NCI-H748 (cell line): ENCODE measurements around the gene CAP1.
"Not testable (repeated sequence)": the region's sequence is repeated elsewhere in the genome, so short reads cannot be mapped to it uniquely, and the experiment has no call there.

ENCODE experiments used
- DNase-seq: peaks from one replicate; lab custom pipeline; 2025; ENCODE audit not compliant: unreplicated experiment; lab: John Stamatoyannopoulos, UW

CAP1 gene, protein sequence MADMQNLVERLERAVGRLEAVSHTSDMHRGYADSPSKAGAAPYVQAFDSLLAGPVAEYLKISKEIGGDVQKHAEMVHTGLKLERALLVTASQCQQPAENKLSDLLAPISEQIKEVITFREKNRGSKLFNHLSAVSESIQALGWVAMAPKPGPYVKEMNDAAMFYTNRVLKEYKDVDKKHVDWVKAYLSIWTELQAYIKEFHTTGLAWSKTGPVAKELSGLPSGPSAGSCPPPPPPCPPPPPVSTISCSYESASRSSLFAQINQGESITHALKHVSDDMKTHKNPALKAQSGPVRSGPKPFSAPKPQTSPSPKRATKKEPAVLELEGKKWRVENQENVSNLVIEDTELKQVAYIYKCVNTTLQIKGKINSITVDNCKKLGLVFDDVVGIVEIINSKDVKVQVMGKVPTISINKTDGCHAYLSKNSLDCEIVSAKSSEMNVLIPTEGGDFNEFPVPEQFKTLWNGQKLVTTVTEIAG

DNA sequence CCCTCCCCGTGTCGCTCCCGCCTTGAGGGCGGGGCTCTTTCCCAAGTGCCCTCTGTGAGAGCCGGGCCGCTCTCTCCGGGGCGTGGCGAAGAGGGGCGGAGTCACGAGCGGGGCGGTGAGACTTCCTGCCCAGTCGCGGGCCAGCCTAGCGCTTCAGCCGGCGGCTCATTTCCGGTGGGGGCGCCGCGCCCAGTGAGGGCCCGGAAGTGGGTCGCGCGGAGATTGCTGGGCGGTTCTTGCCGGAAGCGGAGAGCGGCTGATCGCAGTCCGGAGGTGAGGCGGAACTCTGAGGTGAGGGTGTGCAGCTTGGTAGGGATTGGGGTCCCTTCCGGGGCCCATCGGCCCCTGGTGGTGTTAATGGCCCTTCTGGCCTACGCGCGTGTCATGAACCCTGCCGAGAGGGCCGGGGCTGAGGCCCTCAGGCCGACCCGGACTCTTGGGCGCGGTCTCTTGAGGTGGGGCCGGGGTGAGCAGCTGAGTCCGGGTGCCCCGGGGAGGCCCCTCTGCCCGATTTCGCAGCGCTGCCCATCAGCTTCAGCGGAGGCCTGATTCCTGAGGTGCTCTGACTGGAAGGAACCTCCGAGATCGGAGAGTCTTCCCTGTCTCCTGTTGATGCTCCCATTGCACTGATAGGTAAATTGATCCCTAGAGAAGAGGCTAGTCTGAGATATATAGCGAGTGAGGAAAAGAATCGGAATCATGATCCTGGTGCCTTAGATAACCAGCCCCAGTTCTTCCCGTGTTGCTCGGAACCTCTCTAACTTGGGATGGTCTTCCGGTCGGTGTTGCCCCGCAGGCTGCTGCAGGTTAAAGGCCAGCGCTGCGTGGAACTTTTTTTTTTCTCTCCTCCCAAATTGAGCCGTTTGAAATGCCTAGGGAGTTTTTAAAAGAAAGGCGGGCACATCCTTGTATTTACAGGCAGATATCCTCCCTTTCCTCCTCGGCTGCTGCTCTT lies at the start of gene CAP1:
TSS of gene CAP1 (plus strand) at position 219 of the 955 bp plus-strand sequence. CDS start 18,618 bp downstream, outside the sequence.
- peak; percentile 100 for DNase-seq

DNA sequence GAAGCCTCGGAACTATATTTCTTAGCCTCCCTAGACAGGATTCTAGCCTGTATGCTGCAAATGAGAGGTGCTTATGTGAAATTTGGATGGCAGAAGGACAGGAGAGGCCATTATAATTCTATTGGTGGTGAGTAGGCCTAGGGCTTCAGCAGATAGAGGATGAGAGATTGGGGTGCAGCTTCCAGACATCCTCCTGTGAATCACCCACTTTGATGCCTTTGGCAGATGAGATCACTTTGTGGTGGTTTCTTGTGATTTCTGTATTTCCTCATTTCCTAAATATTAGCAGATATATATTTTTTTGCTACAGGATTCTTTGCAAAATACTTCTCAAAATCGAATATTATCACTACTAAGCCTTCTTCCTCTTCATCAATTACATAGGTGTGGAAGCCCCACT lies 48.3 kb upstream of the CAP1 start:
- DNase-seq: no peak

DNA sequence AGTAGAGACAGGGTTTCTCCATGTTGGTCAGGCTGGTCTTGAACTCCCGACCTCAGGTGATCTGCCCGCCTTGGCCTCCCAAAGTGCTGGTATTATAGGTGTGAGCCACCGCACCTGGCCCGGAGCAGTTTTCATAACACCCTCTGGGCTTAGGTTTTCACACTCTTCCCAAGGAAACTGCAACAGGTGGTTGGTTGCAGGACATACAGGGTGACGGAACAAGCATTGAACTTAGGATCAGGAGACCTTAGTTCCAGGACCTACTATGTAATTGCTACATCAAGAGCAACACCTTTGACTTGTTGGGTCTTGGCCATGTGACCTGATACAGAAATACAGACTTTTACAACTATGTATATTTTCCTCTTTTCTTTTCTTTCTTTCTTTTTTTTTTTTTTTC lies 47.6 kb upstream of the CAP1 start:
- DNase-seq: no peak

- no peak for DNase-seq
Measured at GRCh38 chr1:39995973-39996393, 44.5 kb upstream of the CAP1 start.

GRCh38 chr1:39996396-39997004 lies 44.0 kb upstream of the CAP1 start:
- no peak for DNase-seq

DNA sequence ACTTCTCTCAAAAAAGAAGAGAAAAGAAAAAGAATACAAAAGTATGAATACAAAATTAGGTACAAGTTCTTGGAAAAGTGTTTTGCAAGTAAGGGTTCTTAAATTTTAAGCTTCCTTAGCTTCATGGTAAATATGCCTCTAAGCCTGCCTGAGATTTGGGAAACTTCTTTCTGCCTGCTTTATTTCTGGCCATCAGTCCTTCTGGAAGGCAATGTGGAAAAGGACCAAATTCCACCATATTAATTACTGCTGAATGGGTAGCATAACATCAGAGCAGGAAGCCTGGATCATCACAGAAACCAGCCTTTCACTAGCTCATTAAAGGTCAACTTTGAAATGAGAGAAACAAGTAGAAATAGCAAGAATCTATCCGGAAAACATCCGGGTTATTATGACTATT lies 39.1 kb upstream of the CAP1 start:
- DNase-seq: no peak

DNA sequence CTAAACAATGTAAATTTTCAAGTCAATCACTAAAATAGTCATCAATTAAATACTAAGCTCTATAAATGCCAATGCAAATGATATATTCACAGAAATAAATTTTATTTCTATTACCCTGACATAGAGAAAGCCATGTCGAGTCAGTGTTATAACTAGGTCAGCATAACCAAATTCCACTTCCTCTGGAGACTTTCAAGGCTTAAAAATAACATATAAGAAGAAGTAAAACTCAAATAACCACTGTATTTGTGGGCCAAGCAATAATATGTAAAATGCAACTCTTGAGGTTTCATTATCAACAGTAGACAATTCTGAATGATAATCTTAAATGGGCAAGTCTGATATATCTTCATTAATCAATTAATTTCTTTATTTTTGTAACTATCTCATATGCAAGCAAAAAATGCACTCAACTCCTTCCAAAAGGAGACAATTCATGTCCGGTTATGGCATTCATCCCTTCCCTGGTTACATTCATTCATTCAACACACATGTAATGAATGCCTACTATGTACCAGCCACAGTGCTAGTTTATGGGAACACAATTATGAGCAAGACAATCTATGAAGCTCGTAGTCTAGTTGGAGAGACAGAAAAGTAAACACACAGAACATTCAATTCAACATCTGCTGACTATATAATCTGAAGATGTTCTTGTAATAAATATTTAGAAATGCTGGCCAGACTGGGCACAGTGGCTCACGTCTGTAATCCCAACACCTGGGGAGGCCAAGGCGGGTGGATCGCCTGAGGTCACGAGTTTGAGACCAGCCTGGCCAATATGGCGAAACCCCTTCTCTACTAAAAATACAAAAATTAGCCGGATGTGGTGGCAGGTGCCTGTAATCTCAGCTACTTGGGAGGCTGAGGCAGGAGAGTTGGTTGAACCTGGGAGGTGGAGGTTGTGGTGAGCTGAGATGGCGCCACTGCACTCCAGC lies 37.1 kb upstream of the CAP1 start:
- no peak for DNase-seq

DNA sequence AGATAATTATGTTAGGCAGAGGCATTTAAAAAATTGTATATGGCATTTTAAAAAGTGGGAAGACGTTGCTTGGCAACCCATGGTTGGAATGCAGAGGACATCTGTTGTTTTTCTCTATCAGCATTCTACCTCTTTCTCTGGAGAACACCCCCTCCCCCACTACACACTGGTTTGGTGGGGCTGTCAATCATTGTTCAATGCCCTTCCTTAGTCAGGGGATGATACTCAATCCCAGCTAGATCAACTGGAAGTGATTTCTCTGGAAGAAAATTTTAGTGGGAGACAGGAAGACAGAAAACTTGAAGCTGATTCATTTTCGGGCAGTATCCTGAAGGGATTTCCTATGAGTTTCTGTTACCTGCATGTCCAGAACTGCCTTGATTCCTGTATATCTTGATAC lies 35.7 kb upstream of the CAP1 start:
- peak; percentile 85 for DNase-seq

DNA sequence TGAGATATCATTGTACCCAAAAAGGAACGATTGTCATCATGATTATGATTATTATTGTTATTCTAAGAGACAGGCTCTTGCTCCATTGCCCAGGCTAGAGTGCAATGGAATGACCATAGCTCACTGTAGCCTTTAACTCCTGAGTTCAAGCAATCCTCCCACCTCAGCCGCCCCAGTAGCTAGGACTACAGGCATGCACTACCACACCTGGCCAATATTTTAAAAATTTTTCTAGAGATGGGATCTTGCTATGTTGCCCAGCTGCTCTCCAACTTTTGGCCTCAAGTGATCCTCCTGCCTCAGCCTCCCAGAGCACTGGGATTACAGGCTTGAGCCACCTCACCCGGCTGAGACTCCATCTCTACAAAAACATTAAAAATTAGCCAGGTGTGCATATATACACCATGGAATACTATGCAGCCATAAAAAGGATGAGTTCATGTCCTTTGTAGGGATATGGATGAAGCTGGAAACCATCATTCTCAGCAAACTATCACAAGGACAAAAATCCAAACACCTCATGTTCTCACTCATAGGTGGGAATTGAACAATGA lies 33.0 kb upstream of the CAP1 start:
- not testable (repeated sequence) for DNase-seq

GRCh38 chr1:40011198-40011597 lies 29.3 kb upstream of the CAP1 start:
- DNase-seq: no peak

DNA sequence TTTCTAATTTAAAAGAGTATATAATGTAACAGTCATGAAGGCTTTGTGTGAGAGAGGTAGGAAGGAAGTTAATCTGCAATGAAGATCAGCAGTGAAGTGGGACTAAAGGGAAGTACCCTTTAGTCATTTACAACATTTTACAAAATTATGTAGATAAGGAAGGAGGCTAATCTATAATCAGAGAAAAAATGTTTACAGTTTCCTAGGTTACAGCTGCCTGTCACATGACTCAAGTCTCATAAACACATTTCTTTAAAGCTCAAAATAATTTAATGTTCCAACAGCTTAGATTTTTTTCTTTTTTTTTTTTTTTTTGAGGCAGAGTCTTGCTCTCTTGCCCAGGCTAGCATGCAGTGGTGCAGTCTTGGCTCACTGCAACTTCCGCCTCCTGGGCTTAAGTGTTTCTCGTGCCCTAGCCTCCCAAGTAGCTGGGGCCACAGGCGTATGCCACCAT lies 26.2 kb upstream of the CAP1 start:
- no peak for DNase-seq

- no peak for DNase-seq
Measured at GRCh38 chr1:40014812-40015594, 25.5 kb upstream of the CAP1 start.

DNA sequence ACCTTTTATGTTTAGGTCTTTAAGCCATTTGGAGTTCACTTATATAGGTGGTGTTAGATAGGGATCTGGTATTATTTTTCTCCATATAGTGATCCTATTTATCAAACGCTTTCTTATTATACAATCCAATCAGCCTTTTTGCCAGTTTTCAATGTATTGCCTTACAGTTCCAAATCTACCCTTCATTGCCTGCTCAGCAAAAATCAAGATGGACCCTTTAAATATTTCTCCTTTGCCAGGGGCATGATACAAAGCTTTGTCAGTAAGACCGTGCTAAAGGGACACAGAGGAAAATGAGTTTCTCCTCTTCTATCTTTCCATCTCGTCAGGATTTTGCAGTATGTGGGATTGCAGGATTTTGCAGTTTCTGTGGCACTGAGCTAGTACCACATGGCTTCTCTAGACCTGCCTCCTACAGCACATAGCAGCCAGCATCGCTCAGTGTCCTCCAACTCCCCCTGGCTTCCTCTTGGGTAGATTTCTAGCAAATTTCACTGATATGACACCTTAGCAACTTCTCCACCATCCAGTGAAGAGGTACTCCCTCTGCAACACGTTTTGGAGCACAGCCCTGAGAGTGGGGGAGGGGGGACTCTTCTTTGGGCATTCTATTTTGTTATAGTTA lies 22.5 kb upstream of the CAP1 start:
- DNase-seq: peak; percentile 62

DNA sequence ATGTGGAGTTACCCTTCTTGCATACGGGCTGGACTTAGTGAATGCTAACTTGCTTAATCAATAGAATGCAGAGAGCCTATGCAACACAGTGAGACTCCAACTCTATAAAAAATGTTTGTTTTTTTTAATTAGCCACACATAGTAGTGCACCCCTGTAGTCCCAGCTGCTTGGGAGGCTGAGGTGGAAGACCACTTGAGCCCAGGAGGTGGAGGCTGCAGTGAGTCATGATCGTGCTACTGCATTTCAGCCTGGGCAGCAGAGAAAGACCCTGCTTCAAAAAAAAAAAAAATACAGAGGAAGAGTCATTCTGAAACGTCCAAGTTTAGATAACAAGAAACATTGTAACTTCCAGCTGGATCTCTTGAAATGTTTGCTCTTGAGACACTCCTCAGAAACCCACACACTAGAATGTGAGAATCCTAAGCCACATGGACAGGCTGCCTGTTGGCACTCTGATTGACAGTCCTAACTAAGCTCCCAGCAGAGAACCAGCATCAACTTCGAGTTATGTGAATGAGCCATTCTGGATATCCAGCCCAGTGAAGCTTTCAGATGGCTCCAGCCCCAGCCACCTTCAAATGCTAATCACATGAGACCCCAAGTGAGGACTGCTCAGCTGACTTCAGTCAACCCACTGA lies 20.0 kb upstream of the CAP1 start:
- DNase-seq: no peak

- no peak for DNase-seq
Measured at GRCh38 chr1:40023379-40023944, 17.1 kb upstream of the CAP1 start.

GRCh38 chr1:40024671-40025070 lies 15.9 kb upstream of the CAP1 start:
- DNase-seq: no peak

DNA sequence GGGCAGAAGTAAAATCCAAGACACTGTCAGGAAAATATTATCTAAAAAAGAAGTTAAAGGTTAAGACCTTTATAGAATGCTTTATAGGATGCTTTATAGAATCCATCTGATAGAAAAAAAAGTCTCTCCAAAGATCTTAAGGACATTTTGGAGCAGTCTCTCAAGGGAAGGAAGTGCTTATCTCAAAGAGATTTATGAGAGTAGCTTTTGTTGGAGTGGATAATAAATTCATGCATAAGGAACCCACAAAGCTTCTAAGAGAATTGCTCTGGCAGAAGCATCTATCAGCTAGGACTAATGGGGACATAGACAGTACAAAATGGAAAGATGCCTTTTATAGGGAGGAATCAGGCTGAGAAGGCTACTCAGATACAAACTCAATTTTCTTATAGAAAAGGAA lies 12.9 kb upstream of the CAP1 start:
- DNase-seq: no peak

DNA sequence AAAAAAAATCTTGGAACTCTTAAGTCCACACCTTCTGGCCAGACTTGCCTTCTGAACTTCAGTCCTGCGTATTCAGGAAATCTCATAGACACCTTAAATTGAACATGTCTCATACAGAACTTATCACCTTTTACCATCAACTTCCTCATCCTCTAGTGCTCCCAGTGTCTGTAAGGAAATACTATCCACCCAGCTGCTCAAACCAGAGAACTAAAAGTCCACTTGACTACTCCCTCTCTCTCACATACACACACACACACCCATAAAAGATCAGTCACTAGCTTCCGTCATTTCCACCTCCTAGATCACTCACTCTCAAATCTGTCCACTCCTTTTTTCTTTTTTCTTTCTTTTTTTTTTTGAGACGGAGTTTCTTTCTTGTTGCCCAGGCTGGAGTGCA lies 10.9 kb upstream of the CAP1 start:
- DNase-seq: no peak
